ENCODE measurements around the gene EFCAB6.

The EFCAB6 gene

GRCh38 chr22:43490311-43490710 lies 321.8 kb downstream of the EFCAB6 start:
- no peak for DNase-seq

GRCh38 chr22:43488937-43489336 lies 323.2 kb downstream of the EFCAB6 start:
- DNase-seq, result no peak

- DNase-seq, result no peak
Observed at GRCh38 chr22:43488031-43488866, 323.9 kb downstream of the EFCAB6 start.

GRCh38 chr22:43487311-43488030 lies 324.6 kb downstream of the EFCAB6 start:
- no peak for DNase-seq

- no peak for DNase-seq
Observed at GRCh38 chr22:43485502-43486089, 326.5 kb downstream of the EFCAB6 start.

GRCh38 chr22:43484227-43484626 lies 327.9 kb downstream of the EFCAB6 start:
- no peak for DNase-seq

- DNase-seq, result no peak
Observed at GRCh38 chr22:43483669-43484068, 328.4 kb downstream of the EFCAB6 start.

- DNase-seq, result no peak
Observed at GRCh38 chr22:43483266-43483665, 328.8 kb downstream of the EFCAB6 start.

GRCh38 chr22:43482318-43482625 lies 329.8 kb downstream of the EFCAB6 start:
- no peak for DNase-seq

GRCh38 chr22:43481568-43482317 lies 330.4 kb downstream of the EFCAB6 start:
- DNase-seq, result no peak

GRCh38 chr22:43479962-43480361 lies 332.1 kb downstream of the EFCAB6 start:
- no peak for DNase-seq

GRCh38 chr22:43479301-43479950 lies 332.7 kb downstream of the EFCAB6 start:
- DNase-seq, result no peak
